CD4-positive, alpha-beta T cell treated with Interferon alpha-2 for 1 hour (primary cell): ENCODE results near the gene DCBLD2.
"Not testable (repeated sequence)": the region's sequence is repeated elsewhere in the genome, so short reads cannot be mapped to it uniquely, and the experiment has no call there.

Source experiments
- DNase-seq, 2 donors: peaks; one replicate each; pipeline ENCODE4 v3.0.0-alpha.2; 2020 to 2022

The DCBLD2 gene

DNA sequence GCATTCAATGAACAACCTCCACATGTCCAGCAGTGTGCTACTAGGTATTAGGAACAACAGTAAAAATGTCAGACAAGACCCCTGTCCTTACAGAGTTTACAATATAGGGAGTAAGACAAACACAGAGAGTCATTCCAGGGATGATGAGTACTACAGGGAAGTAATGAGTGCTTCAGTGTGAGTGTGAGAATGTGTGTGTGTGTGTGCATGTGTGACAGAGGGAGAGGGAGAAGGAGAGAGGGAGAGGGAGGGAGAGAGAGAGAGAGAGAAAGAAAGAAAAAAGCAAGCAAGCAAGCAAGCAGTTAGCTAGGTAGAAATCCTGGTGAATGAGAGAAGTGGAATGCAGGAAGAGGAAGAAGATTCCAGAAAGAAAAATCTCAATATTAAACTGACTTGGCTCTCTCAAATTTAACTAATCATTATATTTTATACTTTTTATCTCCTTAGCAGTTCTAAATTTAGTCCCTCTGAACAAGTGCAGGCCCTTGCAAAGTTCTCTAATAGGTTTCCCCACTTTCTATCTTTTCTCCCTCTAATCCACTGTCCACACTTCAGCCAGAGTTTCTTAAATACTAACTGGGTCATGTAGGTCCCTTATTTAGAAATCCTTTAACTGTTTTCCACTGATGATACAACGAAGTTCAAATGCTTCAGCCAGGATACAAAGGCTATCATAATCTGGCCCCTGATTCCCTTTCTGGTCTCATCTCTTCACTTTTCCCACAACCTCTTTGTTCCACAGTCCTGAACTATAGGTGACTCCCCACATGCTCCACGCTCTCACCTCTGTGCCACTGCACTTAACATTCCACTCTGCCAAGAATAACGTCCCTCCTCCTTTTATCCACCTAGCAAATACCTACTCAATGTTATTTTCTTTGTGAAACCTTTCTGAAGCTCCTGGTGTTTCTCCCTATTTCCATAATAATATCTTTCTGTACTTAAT lies 10.3 kb downstream of the DCBLD2 start:
- no peak for DNase-seq

DNA sequence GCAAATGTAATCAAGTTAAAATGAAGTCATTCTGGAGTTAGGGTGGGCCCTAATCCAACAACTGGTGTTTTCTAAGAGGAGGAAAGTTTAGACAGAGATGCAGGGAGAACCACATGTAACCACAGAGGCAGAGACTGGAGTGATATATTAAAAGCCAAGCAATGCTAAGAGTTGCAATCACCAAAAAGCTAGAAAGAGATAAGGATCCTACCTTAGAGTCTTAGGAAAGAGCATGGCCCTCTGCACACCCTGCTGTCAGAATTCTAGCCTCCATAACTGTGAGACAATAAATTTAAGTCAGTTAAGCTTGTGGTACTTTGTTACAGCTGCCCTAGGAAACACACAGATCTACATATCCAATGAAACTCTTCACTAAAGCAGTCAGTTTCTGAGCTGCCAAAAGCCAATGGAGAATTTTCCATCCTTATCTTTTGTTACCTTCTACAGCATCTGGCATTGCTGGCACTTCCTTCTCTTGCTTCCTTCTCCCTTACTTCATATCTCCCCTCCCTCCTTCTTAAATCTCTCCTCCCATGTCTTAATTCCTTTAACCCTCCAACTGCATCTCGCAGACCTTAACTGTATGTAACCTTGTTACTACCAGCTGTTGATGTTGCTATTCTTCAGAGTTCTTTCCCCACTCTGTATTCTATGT lies 11.2 kb downstream of the DCBLD2 start:
- no peak for DNase-seq

- no peak for DNase-seq
These were observed 13.8 kb downstream of the DCBLD2 start for GRCh38 chr3:98887684-98888083.

DNA sequence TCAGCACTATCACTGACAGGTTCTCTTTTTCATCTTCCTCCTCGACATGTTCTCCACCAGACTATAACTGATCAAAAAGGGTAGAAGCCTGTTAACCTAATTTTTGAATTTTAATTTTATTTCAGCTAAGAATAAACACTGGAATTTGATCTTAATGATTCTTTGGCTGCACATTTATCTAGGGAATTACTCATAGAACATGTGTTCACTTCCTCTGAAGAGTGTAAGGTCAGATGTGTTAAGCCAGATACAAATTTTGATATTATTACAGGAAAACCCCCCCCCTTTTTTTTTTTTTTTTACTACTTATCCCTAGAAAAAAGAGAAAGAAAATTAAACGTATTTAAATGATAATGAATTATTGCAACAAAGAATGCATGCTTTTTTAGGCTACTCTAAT lies 15.0 kb downstream of the DCBLD2 start:
- no peak for DNase-seq

GRCh38 chr3:98885851-98886250 lies 15.6 kb downstream of the DCBLD2 start:
- DNase-seq: no peak

GRCh38 chr3:98884675-98885371 lies 16.7 kb downstream of the DCBLD2 start:
- DNase-seq: no peak

DNA sequence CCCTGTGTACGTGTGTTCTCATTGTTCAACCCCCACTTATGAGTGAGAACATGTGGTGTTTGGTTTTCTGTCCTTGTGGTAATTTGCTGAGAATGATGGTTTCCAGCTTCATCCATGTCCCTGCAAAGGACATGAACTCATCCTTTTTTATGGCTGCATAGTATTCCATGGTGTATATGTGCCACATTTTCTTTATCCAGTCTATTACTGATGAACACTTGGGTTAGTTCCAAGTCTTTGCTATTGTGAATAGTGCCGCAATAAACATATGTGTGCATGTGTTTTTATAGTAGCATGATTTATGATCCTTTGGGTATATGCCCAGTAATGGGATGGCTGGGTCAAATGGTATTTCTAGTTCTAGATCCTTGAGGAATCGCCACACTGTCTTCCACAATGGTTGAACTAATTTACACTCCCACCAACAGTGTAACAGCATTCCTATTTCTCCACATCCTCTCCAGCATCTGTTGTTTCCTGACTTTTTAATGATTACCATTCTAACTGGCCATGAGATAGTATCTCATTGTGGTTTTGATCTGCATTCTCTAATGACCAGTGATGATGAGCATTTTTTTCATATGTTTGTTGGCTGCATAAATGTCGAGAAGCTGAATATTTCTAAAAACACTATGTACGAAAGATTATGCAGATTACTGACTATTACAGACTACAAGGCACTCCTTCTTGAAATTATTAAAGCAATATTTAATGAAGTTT lies 18.7 kb downstream of the DCBLD2 start:
- not testable (repeated sequence) for DNase-seq

GRCh38 chr3:98877132-98877531 lies 24.4 kb downstream of the DCBLD2 start:
- no peak for DNase-seq

DNA sequence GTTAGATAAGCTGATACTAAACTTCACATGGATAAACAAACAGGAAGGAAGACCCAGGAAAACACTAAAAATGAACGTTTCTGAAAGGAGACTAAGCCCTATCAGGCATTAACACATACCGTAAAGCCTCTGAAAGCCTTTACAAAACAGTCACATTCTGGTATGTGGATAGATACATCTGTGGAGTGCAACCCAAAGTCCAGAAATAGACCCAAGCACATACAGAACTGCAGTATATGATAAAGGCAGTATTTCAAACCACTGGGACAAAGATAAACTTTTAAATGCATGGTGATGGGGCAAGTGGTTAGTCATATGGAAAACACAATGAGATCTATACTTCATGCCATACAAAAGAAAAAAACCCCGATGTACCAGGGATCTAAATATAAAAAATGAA lies 26.0 kb downstream of the DCBLD2 start:
- DNase-seq: no peak

DNA sequence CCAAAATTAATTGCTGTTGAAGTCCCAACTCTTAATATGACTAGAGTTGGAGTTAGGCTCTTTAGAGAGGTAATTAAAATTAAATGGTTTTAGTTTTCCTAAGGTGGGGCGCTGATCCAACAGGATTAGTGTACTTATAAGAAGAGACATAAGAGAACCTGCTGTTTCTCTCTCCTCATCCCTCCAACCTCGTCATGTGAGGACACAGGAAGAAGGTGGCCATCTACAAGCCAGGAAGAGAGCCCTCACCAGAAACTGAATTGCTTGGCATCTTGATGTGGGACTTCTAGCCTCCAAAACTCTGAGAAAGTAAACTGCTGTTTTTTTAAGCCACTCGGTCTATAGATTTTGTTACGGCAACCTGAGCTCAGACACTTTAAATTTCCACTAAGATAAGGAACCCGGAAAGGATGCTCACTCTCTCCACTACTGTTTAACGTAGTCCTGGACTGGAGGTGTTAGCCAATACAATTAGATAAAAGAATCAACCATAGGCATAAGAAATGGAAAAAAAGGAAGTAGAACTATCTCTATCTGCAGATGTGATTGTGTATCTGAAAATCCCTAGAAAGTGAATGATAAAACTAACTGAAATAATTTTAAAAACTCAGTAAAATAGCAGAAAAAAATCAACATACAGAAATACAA lies 26.8 kb downstream of the DCBLD2 start:
- no peak for DNase-seq

DNA sequence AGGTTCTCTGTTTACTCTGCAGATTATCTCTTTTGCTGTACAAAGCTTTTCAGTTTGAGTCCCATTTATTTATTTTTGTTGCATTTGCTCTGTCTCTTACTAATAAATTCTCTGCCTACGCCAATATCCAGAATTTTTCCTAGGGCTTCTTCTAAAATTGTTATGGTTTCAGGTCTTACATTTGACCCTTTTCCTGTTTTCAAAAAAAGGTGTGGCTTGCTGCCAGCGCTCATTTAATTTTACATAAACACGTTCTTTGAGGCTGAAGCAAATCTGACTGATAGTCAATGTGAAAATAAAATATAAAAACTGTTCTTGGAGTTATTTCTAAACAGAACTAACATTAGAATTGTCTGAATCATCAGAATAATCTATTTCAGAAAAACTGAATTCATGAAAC lies 32.1 kb downstream of the DCBLD2 start:
- no peak for DNase-seq

GRCh38 chr3:98857971-98858370 lies 43.5 kb downstream of the DCBLD2 start:
- DNase-seq: not testable (repeated sequence)

DNA sequence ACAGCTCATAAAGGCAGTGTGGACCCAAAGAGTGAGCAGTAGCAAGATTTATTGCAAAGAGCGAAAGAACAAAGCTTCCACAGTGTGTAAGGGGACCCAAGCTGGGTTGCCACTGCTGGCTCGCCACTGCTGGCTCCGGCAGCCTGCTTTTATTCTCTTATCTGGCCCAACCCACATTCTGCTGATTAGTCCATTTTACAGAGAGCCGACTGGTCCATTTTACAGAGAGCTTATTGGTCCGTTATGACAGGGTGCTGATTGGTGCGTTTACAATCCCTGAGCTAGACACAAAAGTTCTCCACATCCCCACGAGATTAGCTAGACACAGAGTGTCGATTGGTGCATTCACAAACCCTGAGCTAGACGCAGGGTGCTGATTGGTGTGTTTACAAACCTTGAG lies 44.2 kb downstream of the DCBLD2 start:
- not testable (repeated sequence) for DNase-seq

DNA sequence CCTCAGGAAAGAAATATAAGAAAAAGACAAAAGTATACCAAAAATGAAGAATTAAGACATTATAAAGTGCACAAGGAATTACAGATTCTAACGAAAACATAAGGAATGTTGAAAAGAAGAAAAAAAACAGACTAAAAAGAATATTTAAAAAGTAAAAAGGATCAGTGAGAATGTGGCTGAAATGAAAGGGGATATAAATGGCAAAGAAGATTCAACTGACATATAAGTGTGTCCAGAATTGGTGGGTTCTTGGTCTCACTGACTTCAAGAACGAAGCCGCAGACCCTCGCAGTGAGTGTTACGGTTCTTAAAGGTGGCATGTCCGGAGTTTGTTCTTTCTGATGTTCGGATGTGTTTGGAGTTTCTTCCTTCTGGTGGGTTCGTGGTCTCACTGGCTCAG lies 44.8 kb downstream of the DCBLD2 start:
- DNase-seq: no peak

GRCh38 chr3:98855806-98856400 lies 45.6 kb downstream of the DCBLD2 start:
- DNase-seq: no peak

DNA sequence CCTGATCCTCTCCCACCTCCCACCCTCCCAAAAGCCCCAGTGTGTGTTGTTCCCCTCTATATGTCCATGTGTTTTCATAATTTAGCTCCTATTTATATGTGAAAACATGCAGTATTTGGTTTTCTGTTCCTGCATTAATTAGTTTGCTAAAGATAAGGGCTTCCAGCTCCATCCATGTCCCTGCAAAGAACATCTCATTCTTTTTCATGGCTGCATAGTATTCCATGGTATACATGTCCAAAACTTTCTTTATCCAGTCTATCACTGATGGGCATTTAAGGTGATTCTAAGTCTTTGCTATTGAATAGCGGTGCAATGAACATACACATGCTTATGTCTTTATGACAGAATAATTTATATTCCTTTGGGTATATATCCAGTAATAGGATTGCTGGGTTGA lies 53.4 kb downstream of the DCBLD2 start:
- DNase-seq: no peak

DNA sequence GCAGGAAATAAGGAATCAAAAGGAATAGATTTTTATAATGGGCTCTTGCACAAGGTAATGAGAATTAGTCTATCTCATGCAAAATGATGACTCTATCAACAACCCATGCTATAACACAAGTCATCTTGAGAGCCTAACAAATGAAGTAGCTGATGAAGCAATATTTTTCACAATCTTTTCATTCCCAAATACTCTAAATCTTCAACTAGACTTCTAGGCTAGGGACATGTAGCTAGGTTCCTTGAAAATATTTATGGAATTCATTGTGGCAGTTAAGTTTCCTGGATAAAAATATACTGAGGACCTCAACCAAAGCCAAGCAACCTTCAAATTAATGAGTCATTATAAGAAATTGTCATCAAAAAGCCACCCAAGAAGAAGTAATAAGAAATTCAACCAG lies 55.4 kb downstream of the DCBLD2 start:
- DNase-seq: no peak

DNA sequence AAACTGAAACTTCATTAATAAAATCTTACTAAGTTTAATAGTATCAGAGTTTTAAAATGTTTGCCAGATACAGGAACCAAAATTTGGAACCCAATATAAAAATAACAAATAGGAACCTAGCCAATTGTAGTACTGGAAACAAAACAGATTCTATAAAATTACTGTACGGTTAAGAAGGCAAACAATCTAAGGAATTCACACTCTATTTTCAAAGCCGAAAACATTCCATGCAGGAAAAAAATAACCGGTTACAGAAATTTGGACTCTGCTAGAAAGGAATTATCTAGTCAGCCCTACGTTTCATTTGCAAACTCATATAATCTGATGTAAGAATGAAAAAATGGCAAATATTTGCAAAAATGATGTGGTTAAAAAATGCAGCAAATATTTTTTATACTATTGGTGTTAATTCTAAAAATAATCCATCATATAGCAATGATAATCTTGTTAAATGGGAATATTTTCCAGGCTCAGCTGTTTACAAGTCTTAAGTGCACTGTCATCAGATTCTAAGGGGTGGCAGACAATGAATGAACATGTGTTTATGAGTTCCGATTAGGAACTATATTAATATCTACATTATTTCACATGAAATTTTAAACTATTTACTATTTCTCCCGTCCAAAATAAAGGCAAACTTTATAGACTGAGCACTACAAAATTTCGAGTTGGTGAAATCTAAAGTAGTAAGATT lies 58.1 kb downstream of the DCBLD2 start:
- DNase-seq: no peak

GRCh38 chr3:98839846-98840245 lies 61.6 kb downstream of the DCBLD2 start:
- DNase-seq: no peak

DNA sequence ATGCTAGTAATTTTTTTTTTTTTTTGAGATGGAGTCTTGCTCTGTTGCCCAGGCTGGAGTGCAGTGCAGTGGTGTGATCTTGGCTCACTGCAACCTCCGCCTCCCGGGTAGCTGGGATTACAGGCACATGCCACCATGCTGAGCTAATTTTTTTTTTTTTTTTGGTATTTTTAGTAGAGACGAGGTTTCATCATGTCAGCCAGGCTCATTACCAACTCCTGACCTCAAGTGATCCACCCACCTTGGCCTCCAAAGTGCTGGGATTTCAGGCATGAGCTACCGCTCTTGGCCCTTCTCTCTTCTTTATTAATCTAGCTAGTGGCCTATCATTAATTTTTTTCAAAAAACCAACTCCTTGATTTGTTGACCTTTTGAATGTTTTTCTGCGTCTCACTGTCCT lies 70.4 kb downstream of the DCBLD2 start:
- DNase-seq: not testable (repeated sequence)

GRCh38 chr3:98829246-98829832 lies 72.2 kb downstream of the DCBLD2 start:
- no peak for DNase-seq
